ENCODE data around the gene THAP6.
"Not testable (repeated sequence)": the region's sequence is repeated elsewhere in the genome, so short reads cannot be mapped to it uniquely, and the experiment has no call there.

The THAP6 gene

DNA sequence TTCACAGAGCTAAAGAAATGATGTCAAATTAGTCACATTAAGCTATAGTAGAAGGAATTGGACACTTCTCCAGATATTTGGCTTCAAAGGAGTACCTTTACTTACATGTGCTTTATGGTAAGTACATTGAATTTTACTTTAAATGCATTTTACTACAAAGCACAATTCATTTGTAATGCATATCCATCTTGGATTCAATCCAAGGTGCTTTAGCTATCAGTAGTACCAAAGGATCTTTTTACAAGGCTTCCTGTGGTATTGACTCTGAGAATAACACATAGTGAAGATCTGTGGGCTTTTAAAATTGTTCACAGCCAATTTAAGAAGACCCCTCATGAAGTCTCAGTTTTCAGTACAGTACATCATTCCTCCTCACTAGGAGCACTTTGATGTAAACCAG, 13.2 kb downstream of the THAP6 start:
- no peak for DNase-seq

DNA sequence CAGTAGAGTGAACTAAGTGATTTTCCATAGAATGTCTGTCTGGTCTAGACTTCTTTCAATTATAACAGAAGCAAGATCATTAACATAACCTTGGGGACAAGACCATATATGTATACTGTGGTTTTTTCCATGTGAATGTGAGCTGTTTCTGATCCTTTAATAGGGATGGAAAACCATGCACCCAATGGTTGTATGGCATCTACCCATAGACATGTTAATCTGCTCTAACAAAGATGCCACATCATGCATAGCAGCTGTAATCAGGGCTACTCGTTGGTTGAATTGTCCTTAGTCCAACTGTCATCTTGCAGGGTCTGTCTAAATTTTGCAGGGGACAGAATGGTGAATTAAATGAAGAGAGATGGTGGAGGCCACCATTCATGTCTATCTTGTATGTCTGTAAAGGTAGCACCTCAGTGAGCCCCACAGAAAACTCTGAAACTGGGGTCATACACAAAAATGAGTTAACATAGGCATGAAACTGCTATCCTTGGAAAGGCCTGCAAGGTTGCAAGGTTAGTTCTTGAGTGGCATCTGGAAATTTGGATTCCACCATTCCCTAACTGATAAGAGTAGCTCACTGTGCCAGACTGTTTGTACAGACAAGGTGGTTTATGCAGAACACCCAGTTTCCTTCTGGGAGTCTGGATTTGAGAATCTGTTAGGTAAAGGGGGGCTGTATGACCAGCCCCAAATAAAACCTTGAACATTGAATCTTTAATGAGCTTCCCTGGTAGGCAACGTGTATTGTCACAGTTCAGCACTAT, 16.5 kb downstream of the THAP6 start:
- DNase-seq: no peak

DNA sequence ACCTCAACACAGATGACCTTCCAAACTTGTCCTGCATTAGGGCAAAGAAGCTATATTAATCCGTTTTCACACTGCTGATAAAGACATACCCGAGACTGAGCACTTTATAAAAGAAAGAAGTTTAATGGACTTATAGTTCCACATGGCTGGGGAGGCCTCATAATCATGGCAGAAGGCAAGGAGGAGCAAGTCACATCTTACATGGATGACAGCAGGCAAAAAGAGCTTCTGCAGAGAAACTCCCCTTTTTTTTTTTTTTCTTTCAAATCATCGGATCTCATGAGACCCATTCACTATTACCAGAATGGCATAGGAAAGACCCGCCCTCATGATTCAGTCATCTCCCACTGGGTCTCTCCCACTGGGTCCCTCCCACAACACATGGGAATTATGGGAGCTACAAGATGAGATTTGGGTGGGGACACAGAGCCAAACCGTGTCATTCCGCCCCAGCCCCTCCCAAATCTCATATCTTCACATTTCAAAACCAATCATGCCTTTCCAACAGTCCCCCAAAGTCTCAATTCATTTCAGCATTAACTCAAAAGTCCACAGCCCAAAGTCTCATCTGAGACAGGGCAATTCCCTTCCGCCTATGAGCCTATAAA, 17.4 kb downstream of the THAP6 start:
- not testable (repeated sequence) for DNase-seq

DNA sequence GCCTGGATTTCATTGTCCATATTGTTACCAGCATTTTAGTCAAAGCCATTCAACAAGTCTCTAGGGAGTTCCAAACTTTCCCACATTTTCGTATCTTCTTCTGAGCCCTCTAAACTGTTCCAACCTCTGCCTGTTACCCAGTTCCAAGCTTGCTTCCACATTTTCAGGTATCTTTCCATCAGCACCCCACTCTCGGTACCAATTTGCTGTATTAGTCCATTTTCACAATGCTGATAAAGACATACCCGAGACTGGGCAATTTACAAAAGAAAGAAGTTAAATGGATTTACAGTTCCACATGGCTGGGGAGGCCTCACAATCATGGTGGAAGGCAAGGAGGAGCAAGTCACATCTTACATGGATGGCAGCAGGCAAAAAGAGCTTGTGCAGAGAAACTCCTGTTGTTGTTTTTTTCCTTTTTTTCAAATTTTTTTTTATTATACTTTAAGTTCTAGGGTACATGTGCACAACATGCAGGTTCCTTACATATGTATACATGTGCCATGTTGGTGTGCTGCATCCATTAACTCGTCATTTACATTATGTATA, 19.1 kb downstream of the THAP6 start:
- DNase-seq: not testable (repeated sequence)

DNA sequence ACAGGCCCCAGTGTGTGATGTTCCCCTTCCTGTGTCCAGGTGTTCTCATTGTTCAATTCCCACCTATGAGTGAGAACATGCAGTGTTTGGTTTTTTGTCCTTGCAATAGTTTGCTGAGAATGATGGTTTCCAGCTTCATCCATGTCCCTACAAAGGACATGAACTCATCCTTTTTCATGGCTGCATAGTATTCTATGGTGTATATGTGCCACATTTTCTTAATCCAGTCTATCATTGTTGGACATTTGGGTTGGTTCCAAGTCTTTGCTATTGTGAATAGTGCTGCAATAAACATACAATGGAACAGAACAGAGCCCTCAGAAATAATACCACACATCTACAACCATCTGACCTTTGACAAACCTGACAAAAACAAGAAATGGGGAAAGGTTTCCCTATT, 19.7 kb downstream of the THAP6 start:
- not testable (repeated sequence) for DNase-seq

DNA sequence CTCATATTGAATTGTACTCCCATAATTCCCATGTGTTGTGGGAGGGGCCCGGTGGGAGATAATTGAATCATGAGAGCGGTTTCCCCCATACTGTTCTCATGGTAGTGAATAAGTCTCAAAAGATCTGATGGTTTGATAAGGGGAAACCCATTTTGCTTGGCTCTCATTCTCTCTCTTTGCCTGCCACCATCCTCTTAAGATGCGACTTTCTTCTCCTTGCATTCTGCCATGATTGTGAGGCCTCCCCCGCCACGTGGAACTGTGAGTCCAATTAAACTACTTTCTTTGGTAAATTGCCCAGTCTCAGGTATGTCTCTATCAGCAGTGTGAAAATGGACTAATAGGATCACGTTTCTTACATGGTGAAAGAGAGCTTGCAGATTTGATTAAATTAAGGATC, 23.0 kb downstream of the THAP6 start:
- DNase-seq: not testable (repeated sequence)

DNA sequence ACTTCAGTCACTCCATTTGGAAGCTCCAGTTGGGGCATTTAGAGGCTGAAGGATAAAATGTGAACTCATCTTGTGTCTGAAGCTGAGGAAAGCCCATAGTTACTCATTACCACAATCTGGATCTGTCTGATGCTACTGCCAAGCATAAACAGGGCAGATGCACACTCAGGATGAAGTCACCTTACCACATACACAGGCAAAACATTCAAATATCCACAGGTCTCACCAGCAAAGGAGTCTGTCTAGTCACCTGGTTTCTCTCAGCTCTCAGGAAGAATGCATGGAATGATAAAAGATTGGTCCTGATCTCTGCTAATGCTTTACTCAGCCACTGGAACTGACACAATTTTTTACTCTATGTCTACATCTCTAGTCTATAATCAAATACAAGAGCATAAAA, 28.6 kb downstream of the THAP6 start:
- DNase-seq: no peak

DNA sequence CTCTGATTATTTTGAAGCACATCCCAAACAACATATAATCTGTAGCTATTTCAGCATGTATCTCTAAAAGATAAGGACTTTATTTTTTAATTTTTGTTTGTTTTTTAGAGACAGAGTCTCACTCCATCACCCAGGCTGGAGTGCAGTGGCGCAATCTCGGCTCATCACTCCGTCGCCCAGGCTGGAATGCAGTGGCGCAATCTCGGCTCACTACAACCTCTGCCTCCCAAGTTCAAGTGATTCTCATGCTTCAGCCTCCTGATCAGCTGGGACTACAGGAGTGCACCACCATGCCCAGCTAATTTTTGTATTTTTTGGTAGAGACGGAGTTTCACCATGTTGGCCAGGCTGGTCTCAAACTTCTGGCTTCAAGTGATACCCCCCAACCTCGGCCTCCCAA, 29.9 kb downstream of the THAP6 start:
- not testable (repeated sequence) for DNase-seq

DNA sequence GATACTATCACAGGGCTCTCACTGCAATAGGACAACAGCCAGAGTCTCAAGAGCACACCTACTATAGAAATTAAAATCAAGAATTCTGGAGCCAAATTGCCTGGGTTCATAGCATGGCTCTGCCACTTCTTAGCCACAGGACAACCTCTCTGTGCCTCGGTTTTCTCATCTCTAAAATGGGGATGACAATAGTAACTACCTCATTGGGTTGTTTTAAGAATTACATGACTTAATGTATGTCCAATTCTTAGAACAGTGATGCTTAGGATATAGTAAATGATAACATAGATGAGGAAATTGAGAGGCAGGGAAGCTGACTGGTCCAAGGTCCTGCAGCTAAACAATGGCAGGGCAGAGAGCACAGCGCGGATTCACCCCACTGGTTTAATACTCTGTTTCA, 30.6 kb downstream of the THAP6 start:
- DNase-seq: no peak

DNA sequence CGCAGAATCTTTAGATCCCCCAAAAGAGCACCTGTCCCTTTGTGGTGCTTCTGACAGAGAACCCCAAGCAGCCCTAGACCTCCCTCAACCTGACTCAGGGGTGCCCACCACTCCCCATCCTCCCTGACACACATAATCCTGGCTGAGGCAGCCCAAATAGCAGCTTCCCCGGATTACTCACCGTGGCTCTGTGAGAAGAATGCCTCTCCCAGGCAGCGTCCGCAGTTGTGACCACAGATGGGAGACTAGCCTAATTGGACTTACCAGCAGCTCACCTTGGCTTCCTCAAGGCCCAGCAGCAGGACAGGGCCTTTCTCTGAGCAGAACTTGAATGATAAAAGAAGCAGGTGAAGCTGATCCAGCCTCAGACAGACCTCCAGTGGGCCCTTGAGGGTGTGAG, 31.3 kb downstream of the THAP6 start:
- no peak for DNase-seq

DNA sequence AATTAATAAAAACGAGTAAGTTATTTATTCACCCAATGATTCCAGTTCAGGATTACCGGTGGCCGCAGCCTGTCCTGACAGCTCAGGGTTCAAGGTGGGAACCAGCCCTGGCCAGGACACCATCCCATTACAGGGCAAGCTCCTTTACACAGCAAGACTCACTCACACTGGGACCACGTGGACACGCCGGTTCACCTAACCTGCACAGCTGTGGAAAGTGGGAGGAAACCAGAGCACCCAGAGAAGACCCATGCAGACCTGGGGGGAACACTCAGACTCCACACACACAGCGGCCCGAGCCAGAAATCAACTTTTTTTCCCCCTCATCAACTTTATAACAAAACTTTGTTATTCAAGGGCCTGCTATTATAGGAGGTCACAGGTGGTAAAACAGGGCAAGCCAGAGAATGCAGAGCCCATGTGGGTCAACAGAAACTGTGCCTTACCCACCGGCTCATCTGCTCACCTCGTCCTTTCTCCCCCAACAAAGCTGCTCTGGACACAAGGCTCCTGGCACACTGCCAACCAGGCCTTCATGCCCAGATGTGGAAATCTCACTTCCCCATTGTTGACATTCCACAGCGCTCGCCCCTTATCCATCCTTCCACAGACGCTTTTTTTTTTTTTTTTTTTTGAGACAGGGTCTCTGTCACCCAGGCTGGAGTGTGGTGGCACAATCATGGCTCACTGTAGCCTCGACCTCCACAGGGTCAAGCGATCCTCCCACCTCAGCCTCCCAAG, 33.5 kb downstream of the THAP6 start:
- DNase-seq: peak; percentile 22

DNA sequence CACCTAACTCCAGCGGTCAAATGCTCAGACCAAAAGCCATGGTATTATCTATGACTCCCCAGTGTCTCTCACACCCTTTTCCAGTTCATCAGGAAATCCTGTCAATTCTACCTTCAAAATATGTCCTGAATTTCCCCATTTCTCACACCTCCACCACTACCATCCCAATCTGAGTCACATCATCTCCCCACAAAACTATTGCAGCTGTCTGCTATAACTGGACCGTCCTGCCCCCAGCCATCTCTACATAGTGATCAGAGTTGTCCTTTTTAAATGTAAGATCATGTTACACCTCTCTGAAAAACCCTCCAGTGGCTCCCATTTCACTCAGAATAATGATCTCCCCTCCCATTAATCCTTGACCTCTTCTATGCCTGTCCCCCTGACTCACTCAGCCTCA, 34.7 kb downstream of the THAP6 start:
- DNase-seq: no peak

DNA sequence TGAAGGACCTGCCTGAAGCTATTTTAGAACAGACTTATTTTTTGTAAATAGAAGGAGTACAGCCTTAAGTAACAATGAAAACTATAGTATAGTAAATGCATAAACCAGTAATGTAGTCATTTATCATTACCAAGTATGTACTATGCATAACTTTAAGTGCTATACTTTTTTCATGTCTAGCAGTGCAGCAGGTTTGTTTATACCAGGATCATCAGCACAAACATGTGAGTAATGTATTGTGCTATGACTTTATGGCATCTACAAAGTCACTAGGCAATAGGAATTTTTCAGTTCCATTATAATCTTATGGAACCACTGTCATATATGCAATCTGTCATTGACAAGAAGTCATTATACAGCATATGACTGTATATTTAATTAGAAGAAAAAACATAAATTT, 38.2 kb downstream of the THAP6 start:
- DNase-seq: no peak

DNA sequence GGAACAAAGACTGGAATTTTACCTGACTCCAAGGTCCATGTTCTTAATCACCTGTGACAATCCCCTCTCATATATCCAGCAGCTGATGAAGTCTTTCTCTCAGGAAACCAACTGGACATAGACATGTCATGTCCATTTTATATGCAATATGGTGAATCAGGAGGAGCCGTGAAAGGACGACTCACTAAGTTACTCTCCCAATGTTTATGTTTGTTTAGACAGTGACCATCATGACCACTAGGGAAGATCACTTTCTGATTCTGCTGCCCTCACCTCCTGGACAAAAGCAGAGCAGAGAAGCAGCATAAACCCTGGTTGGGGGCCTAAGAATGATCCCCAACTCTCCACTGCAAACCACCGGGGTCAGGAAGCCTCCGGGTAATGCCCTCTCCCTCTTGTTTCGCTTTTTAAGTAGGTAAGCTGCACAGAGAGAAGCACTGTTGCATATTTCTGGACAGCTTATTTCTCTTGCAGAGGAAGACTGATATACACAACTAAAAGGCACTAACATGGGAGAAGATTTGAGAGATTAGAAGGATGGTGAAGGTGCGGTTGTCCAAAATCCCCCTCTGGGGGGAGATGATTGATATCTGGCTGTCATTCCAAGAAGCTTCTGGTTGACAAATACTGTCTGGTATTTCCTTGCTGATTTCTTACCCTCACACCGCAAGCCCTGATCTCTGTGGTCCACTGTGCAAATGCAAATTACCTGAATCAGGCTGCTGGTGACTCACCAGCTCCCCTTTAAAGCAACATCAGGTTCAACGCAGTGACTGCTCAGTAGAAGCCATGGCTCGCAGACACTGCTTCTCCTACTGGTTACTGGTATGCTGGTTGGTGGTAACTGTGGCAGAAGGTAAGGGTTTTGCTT, 41.3 kb downstream of the THAP6 start, which contains the start of gene ODAPH:
ODAPH (plus strand) TSS at position 773 of the 871 bp plus-strand sequence; CDS start at position 790, 17 bp downstream.
- DNase-seq: no peak

DNA sequence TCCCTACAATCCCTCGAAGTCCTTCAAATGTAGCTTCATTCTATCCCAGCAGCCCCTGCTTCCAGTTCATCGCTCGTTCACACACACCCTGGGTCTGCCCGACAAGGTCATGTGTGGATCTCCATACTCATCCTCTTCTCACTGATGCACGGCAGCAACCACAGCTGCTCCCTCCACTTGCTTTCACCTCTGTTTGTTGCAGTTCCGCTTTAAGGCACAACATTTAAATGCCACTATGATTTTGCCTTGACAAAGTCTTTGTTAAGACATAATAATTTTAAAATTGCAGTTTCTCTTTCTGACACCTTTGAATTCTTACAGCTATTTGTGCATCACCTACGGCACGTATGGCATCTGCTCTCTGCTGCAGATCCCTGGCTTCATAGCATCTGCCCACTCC, 43.4 kb downstream of the THAP6 start:
- DNase-seq: no peak

DNA sequence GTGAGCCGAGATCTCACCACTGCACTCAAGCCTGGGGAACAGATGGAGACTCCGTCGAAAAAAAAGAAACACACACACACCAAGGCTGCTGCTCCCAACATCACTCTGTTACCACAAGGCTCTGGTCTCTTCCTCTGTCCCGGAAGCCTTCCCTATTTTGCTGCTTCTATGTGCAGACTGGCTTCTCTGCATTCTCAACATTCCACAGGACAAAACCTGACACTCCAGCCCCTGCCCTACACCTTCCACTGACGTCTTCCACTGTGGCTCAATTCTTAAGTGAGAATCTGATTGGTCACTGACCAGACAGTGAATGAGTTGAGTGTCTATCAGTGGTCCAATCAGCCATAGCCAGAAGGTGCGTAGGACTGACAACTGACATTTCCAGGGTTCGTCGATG, 47.5 kb downstream of the THAP6 start:
- no peak for DNase-seq

DNA sequence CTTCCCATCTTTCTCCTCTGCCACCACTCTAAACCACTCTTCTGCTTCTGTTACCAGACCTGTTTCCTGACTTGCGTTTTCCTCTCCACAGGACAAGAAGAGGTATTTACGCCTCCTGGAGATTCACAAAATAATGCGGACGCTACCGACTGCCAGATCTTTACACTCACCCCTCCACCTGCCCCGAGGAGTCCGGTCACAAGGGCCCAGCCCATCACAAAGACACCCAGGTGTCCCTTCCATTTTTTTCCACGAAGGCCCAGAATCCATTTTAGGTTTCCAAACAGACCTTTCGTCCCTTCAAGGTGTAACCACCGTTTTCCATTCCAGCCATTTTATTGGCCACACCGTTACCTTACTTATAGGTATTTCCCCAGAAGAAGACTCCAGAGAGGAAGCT, 49.8 kb downstream of the THAP6 start:
- DNase-seq: no peak

DNA sequence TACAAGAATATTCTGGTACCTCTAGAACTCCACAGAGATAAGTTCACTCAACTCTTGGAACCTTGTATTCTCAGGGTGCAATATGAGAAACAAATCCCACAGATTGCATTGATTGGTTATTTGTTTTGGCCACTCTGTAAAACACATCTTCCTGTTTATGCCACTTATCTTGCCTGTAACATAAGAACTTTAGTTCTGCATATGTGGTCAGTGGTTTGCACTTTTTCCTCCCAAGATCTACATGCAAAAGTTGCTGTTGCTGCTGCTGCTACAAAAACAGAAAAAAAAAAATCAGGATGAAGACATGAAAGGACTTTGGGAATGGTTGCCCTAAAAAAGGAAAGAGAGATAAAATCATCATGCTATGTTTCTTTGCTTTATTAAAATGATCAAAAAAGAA, 51.2 kb downstream of the THAP6 start:
- DNase-seq: no peak

DNA sequence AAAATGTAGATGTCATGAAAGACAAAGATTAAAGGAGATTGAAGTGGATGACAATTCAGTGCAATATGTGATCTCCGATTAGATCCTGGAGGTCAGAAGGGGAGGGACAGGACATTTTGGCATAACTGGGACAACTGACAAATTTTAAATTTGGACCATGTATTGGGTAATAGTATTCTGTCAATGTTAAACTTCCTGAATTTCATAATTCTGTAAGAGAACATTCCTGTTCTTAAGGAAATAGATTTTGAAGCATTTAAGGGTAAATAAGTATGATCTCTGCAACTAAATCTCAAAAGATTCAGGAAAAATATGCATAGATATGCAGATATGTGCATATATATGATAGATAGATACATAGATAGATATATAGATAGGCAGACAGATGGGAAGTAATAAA, 52.6 kb downstream of the THAP6 start:
- no peak for DNase-seq

DNA sequence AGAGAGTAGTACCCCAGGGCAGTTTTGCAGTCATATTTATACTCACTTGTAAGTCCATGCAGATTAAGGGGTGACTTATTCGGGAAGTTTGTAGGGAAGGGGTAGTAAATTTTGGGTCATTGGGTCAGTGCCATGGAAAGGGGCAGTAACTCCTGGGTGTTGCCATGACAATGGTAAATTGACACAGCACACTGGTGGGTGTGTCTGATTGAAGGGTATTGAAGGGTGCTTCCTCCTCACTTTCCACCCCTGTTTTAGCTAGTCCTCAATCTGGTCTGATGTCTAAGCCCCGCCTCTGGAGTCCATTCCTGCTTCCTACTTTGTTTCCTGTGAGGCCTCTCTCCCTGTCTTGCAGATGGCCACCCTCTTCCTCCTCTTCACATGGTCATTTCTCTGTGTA, 53.5 kb downstream of the THAP6 start:
- no peak for DNase-seq

Measured in femur (tissue), 1 donor.